C4-2B (cell line): ENCODE results near the gene RAB44.

Experiments used
- H3K27ac ChIP-seq: fragments of 450-650 bp; 2 replicates; pipeline ENCODE4 v1.5.1; 2017
- ZFX ChIP-seq: fragments of 450-650 bp; IDR thresholded peaks from 2 replicates; pipeline ENCODE4 v1.6.1; 2017
- TF ChIP-seq, protein P1 (sequence below): fragments of 450-650 bp; conservative IDR thresholded peaks from 2 replicates; pipeline ENCODE4 v1.5.1; 2017; ENCODE audit warnings: mild to moderate bottlenecking

The RAB44 gene

DNA sequence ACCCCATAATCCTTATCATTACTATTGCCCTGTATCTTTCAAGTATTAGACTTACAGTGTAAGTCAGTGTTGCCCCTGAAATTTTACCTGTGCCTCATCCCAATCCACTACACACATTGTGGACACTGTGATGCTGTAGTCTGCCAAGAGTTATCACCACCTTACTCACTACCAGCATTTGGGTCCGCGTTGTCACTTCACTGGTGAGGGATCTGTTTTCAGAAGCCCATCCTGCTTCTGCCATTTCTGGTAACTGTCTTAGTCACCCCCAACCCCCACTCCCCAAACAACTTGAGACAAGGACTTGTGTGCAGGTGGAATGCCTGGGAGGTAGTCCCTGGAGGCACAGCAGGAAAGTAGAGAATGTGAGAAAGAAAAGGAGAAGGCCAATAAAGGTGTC, 6.0 kb upstream of the RAB44 start:
- TF ChIP-seq ZFX = no peak
- TF ChIP-seq, protein P1, sequence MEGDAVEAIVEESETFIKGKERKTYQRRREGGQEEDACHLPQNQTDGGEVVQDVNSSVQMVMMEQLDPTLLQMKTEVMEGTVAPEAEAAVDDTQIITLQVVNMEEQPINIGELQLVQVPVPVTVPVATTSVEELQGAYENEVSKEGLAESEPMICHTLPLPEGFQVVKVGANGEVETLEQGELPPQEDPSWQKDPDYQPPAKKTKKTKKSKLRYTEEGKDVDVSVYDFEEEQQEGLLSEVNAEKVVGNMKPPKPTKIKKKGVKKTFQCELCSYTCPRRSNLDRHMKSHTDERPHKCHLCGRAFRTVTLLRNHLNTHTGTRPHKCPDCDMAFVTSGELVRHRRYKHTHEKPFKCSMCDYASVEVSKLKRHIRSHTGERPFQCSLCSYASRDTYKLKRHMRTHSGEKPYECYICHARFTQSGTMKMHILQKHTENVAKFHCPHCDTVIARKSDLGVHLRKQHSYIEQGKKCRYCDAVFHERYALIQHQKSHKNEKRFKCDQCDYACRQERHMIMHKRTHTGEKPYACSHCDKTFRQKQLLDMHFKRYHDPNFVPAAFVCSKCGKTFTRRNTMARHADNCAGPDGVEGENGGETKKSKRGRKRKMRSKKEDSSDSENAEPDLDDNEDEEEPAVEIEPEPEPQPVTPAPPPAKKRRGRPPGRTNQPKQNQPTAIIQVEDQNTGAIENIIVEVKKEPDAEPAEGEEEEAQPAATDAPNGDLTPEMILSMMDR = no peak
- H3K27ac ChIP-seq = no peak overlapping the region

DNA sequence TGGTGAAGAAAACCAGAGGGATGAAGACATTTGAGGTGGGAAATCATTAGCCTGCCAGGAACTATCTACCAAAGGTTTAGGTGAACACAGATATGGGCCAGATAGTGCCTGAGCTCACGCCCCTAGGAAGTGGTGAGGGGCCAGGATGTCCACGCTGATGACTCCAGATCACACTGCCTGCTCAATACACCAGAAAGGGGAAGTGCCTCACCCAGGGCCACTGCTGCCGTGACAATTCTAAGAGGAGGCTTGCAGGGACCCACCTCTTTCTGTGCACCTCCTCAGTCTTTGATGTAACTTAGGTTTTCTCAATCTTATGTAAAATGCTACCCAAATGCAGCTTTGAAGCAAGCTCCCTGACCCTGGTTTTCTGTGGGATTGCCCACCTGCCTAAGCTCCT, 5.4 kb upstream of the RAB44 start:
- H3K27ac ChIP-seq = no peak overlapping the region
- TF ChIP-seq, protein P1 = no peak
- TF ChIP-seq ZFX = no peak

- TF ChIP-seq ZFX = no peak
- TF ChIP-seq, protein P1 = no peak
- H3K27ac ChIP-seq = no peak overlapping the region
Measured at GRCh38 chr6:36692861-36693702, 4.5 kb upstream of the RAB44 start.

DNA sequence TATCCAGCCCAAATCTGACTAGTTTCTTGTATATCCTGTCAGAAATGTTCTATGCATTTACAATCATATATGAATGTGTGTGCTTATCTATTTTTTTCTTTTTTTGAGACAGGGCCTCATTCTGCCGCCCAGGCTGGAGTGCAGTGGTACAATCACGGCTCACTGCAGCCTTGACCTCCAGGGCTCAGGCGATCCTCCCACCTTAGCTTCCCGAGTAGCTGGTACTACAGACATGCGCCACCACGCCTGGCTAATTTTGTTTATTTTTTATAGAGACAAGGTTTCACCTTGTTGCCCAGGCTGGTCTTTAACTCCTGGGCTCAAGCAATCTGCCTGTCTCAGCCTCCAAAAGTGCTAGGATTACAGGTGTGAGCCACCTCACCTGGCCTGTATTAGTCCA, 3.0 kb upstream of the RAB44 start:
- no peak overlapping the region for H3K27ac ChIP-seq
- TF ChIP-seq ZFX = no peak
- TF ChIP-seq, protein P1 = no peak

- TF ChIP-seq ZFX = no peak
- TF ChIP-seq, protein P1 = no peak
Measured at GRCh38 chr6:36695414-36695813, 2.2 kb upstream of the RAB44 start.

DNA sequence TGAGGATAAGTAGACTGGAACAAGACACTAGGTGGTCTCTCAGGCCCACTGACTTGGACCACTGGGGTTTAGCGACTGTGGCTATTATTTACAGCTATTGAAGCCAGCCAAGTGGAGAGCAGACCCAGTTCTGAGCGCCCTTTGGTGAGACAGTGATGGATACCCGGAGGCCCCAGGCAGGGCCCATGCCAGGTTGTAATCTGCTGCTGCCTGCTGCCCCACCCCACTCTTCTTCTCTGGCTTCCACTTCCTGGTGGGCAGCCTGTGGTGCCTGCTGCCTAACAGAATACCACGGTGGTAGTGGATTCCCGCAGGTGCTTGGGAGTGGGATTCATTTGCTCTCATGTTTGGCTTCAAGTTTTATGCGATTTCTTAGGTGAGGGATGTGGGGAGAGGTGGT, 570 bp downstream of the RAB44 start:
- no peak overlapping the region for H3K27ac ChIP-seq
- TF ChIP-seq, protein P1 = no peak
- TF ChIP-seq ZFX = no peak

More at GRCh38 chr6:36695414-36695813, 2.2 kb upstream of the RAB44 start:
- H3K27ac ChIP-seq = no peak overlapping the region

DNA sequence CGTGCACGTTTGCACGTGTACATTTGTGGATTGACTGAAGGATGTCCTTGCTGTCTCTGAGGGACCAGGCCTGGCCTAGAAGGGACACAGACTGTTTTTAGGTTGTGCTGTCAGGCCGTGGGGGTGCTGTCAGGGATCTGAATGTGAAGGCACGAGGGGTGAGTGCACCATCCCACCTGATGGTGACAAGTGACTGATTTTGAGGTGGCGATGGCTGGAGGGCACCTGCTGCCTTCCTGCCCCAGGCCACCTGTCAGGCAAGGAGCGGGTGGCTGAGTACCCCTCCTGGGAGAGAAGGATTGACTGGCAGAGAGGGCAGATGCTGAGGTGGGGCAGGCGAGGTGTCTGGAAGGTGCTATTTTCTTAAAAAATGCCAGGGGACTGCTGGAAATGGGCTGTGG, 1.2 kb downstream of the RAB44 start:
- TF ChIP-seq, protein P1 = no peak
- TF ChIP-seq ZFX = no peak
- H3K27ac ChIP-seq = no peak overlapping the region
